ENCODE measurements around the gene THTPA. TPM values are rescaled to one million over a fixed set of nuclear protein-coding genes. Genes with fewer than 3 reads are reported as not detected.

Gene THTPA
- total and polyA plus RNA-seq, 2 of the 4 experiments (the other 2 are of a cell fraction): 5.0 to 9.2 TPM

DNA sequence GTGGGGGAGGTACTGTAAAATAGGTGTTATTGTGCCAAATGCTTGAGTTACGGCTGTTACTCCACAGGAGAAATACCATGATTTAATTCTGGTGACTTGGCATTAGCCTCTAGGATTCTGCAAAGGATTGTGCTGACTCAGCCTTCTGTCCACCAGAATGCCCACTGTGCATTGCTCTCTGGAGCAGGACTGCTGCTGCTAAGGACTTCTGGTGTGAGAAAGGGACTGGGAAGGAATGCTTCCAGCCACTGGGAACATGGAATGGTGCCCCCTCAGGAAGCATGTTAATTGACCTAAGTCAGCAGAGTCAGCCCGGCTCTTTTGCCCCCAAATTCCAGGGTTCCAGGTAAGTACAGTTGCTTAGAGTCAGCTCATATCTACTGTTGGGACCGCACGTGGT lies 37.4 kb upstream of the THTPA start:
- dilution Hi-C loops (cut with HindIII; ENCODE audit: low sequenced_read_pairs, unreplicated experiment): no loop called here

More for the DNA sequence above, 37.4 kb upstream of the THTPA start:
- no peak overlapping the region for H4K8ac ChIP-seq (ENCODE audit: low read depth in 2 of 2, low read length in 2 of 2)
- no peak overlapping the region for H2BK120ac ChIP-seq (ENCODE audit: low read depth, low read length)
- ChIA-PET POLR2A (ENCODE audit: unreplicated experiment) (no interaction called here), CTCF (no interaction called here)
- DNase-seq (no peak), ATAC-seq (ENCODE audit: low read depth) (peak; percentile 27)
- H3K4ac ChIP-seq (ENCODE audit: low read depth, low read length): no peak overlapping the region
- H3K14ac ChIP-seq (replicated peaks; ENCODE audit: low read depth, low read length): no peak overlapping the region
- H3K79me1 ChIP-seq (ENCODE audit: low read depth in 1 of 2, low read length in 2 of 2): no peaks in the 10 kb centered on the region
- BruUV-seq (replicated peaks): no TSS peak
- H2BK20ac ChIP-seq (ENCODE audit: low read depth, low read length): no peak overlapping the region
- no peak overlapping the region for H3K27ac ChIP-seq (ENCODE audit: insufficient read depth, low read length)
- no peak overlapping the region for H2AFZ ChIP-seq (replicated peaks; ENCODE audit: low read length, poor library complexity)
- no CpG with 5 or more reads among the region's 4 CpGs for WGBS, 2 experiments (ENCODE audit: extremely low coverage in 2 of 2, insufficient read length in 1 of 2)
- H2AK9ac ChIP-seq (replicated peaks; ENCODE audit: low read depth, low read length, poor library complexity): no peak overlapping the region
- no peak overlapping the region for H4K5ac ChIP-seq (ENCODE audit: low read depth, low read length)
- no peak overlapping the region for H3K18ac ChIP-seq (ENCODE audit: low read depth, low read length)
- intact Hi-C loops (cut with micrococcal nuclease): no loop called here
- no peak overlapping the region for H2AK5ac ChIP-seq (ENCODE audit: low read depth, low read length)
- H3K4me2 ChIP-seq (ENCODE audit: low read depth, low read length): no peak overlapping the region
- no peaks in the 10 kb centered on the region for H3K4me1 ChIP-seq (ENCODE audit: control insufficient read depth, insufficient read depth, low read length)
- no peak overlapping the region for H3K56ac ChIP-seq (ENCODE audit: extremely low read depth, insufficient read depth, low read length)
- H3K9ac ChIP-seq (ENCODE audit: low read depth, low read length): no peak overlapping the region
- H3K9me1 ChIP-seq (ENCODE audit: insufficient read depth, low read length): no peaks in the 10 kb centered on the region
- H3K9me3 ChIP-seq (ENCODE audit: control insufficient read depth, insufficient read depth, low read length): no peaks in the 10 kb centered on the region
- H3K27me3 ChIP-seq (ENCODE audit: control insufficient read depth, insufficient read depth, low read length): no peaks in the 10 kb centered on the region; the same call in 1 of the 2 replicates
- in situ Hi-C loops (cut with MboI; ENCODE audit: low sequenced_read_pairs): no loop called here
- H2BK5ac ChIP-seq (ENCODE audit: low read depth, low read length, poor library complexity, severe bottlenecking): no peak overlapping the region
- no peak overlapping the region for H3K4me3 ChIP-seq (ENCODE audit: insufficient read depth, low read depth, low read length)
- TF ChIP-seq NFE2L2 (IDR thresholded peaks at IDR 0.05; ENCODE audit: low read depth, low read length): no peak
- no peak for TF ChIP-seq FOS (IDR thresholded peaks at IDR 0.05; ENCODE audit: low read depth, low read length)
- TF ChIP-seq SMC3 (IDR thresholded peaks at IDR 0.05; ENCODE audit: low read depth, low read length): no peak
- TF ChIP-seq MAFK (IDR thresholded peaks at IDR 0.05; ENCODE audit: low read depth, low read length): peak; percentile 98
- H4K20me1 ChIP-seq (ENCODE audit: insufficient read depth, low read length): no peaks in the 10 kb centered on the region
- no peaks in the 10 kb centered on the region for H3K36me3 ChIP-seq (ENCODE audit: control insufficient read depth, insufficient read depth, low read length)
- H4K91ac ChIP-seq (ENCODE audit: insufficient read depth, low read depth, low read length): no peak overlapping the region
- H3K23ac ChIP-seq (ENCODE audit: low read depth, low read length): no peak overlapping the region
- H2BK15ac ChIP-seq (ENCODE audit: low read depth, low read length): no peak overlapping the region

All from IMR-90 (cell line).